WI38 (cell line): ENCODE results near the gene FAM199X.
"Not testable (repeated sequence)": the region's sequence is repeated elsewhere in the genome, so short reads cannot be mapped to it uniquely, and the experiment has no call there.

Experiments
- H3K4me3 ChIP-seq: 2 replicates; pipeline ENCODE4 v1.5.1; 2011; ENCODE audit warnings: low read depth, mild to moderate bottlenecking, control low read depth, low read length
- TF ChIP-seq, protein P1 (sequence below): IDR thresholded peaks from 2 replicates; pipeline ENCODE4 v1.5.1; 2012; ENCODE audit warnings: low read depth, mild to moderate bottlenecking, control low read depth, low read length

FAM199X gene

DNA sequence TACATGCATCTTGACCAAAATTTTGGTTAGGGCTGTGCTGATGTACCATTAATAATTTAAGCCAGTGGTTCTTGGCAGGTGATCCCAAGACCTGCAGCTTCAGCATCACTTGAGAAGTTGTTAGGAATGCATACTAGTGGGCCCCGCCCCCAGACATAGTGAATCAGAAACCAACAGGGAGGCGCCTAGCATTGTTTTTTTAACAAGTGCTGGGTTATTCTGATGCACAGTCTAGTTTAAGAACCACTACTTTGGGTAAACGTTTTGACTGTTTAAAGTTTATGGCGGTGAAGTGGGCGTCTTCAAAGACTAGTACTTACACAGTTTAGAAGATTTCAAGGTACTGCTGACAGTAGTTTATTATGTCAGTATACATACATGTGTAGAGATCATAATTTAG, 23.6 kb downstream of the FAM199X start:
- no peak overlapping the region for H3K4me3 ChIP-seq

DNA sequence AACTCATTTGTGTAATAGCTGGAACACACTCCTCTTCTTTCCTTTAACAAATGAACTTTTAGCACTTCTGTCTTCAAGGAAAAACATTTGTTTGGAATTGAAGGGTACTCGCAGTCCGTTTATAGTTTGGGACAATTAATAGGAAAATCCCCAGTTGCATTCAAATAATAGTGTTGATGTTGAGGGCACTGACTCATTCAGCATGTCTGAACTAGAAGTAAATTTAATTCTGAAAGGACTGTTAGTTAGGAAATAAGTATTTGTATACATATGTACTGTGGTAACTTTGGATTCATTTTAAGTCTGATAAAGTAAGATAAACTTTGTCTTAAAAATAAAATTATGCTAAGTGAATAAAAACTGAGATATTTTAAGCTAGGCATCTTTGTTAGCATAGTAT, 27.2 kb downstream of the FAM199X start:
- TF ChIP-seq, protein P1, sequence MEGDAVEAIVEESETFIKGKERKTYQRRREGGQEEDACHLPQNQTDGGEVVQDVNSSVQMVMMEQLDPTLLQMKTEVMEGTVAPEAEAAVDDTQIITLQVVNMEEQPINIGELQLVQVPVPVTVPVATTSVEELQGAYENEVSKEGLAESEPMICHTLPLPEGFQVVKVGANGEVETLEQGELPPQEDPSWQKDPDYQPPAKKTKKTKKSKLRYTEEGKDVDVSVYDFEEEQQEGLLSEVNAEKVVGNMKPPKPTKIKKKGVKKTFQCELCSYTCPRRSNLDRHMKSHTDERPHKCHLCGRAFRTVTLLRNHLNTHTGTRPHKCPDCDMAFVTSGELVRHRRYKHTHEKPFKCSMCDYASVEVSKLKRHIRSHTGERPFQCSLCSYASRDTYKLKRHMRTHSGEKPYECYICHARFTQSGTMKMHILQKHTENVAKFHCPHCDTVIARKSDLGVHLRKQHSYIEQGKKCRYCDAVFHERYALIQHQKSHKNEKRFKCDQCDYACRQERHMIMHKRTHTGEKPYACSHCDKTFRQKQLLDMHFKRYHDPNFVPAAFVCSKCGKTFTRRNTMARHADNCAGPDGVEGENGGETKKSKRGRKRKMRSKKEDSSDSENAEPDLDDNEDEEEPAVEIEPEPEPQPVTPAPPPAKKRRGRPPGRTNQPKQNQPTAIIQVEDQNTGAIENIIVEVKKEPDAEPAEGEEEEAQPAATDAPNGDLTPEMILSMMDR, result no peak
- H3K4me3 ChIP-seq, result no peak overlapping the region

More for the DNA sequence above, 23.6 kb downstream of the FAM199X start:
- TF ChIP-seq, protein P1, result no peak

DNA sequence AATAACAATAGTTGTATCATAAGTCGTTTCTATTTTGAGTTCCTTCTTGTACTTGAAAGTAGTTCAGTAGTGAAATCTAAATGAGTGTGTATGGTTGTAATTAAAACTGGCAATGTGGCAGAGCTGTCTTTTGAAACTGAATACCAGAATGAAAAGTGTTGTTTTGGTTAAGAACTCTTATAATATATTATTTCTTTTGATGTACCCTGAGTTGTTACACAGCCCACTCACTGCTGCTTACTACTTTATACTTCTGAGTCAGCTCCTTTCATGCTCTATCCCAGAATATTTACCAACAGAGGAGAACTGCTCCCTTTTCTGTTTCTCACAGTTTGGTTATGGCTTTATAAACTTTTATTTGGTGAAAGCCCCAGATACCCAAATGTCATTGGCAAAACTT, 28.8 kb downstream of the FAM199X start:
- no peak overlapping the region for H3K4me3 ChIP-seq
- TF ChIP-seq, protein P1, result no peak

DNA sequence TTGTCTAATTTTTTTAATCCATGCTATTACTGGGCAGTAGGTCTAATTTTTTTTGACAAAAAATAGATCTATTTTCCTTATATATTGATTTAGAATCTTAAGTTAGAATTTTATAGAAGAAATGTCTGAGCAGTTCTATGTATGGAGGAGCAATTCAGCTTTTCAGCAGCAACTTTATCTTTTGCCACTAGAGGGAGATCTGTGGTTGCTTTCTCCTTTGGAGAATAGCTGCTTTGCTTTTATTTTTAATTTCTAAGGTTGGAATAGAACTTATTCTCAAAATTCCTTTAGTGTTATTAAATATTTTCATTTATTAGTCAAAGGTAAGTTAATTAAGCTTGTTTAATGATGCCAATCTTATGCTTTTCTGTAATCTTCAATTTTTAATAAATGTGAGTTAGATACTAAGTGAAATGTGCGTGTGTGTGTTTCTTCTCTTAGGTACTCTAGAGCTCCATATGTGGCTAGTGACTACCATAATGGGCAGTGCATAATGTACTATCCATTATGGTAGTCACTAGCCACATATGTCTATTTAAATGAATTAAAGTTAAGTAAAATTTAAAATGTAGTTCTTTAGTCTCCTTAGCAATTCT, 29.3 kb downstream of the FAM199X start:
- H3K4me3 ChIP-seq, result no peak overlapping the region
- TF ChIP-seq, protein P1, result peak; percentile 57

DNA sequence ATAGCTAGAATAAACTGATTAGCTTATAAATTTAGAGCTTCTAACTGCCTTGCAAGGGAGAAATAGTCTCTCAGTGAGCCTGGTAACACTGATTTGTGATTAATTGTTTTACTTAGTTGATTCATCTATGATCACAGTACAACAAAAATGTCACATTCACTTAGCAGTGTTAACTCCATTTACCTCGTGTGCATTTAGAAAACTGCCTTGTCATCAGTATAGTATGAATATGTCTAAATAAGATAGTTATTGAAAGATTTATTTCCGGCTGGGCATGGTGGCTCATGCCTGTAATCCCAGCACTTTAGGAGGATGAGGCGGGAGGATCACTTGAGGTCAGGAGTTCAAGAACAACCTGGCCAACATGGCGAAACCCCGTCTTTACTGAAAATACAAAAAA, 39.3 kb downstream of the FAM199X start:
- H3K4me3 ChIP-seq, result no peak overlapping the region
- TF ChIP-seq, protein P1, result no peak

DNA sequence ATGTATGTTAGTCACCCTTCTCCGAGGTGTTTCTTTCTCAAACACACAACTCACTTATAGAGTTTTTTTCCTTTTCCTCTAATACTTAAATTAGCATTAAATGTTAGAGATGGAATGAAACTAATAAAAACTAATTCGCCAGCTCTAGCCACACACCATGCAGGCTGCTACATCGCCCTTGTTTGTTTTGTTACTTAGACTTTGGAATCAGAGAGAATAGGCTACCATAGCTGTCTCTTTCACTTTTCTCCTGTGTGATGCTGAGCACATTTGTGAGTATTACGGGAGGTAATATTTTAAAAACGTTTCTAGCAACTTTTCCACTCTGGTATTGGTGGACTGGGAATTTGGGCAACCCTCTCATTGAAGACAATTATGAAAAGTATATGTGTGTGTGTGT, 44.9 kb downstream of the FAM199X start:
- TF ChIP-seq, protein P1, result no peak
- no peak overlapping the region for H3K4me3 ChIP-seq

DNA sequence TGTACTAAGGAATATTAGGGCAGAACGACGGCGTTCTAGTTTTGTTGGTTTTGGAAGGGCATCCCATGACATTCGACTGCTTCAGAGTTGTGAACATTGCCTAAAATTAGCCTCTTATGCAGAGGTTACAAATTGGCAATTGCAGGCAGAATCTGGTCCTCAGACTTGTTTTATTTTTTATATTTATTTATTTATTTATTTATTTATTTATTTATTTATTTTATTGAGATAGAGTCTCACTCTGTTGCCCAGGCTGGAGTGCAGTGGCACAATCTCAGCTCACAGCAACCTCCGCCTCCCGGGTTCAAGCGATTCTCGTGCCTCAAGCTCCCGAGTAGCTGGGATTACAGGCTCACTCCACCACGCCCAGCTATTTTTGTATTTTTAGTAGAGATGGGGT, 63.8 kb downstream of the FAM199X start:
- H3K4me3 ChIP-seq, result not testable (repeated sequence)
